T47D (cell line): ENCODE measurements around the gene RHOJ.

ENCODE experiments used
- DNase-seq, 2 experiments: peaks; one replicate each; pipeline versions ENCODE4 v3.0.0 to v3.0.0-alpha.2; 2011 to 2012; ENCODE audit warnings: low read depth in 1 of 2, low spot score in 1 of 2
- JUND ChIP-seq: IDR thresholded peaks from 2 replicates; pipeline ENCODE4 v1.6.1; 2012; ENCODE audit warnings: low read depth
- in situ Hi-C: cut with HindIII; loops from 2 replicates; pipeline ENCODE4 v1.10.0; 2016; ENCODE audit warnings: low sequenced_read_pairs, low pct_unique_long_range_greater_than_20kb

Gene RHOJ

GRCh38 chr14:63249092-63249491 lies 44.8 kb downstream of the RHOJ start:
- no peak for TF ChIP-seq JUND

DNA sequence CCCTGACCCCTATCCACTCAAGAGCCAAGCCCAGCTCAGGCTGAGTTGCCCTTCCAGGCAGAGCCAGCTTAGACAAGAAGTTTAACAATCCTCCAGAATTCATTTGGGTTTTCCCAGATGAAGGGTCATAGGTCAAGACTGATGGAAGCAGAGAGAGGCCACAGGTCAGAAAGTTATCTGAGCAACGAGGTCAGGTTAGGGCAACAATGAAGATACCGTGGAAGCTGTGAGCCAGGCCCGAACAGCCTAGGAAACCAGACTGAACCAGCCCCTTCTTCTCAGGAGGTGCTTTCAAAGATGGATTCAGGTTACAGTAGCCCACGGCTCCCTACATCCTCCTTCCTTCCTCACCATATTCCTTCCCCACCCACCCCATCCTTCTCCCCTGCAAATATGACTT lies 53.1 kb downstream of the RHOJ start:
- in situ Hi-C loops: no loop called here
- no peak for TF ChIP-seq JUND
- DNase-seq: no peak

More at GRCh38 chr14:63249092-63249491, 44.8 kb downstream of the RHOJ start:
- DNase-seq: no peak
- in situ Hi-C loops: no loop called here

GRCh38 chr14:63262446-63262845 lies 58.2 kb downstream of the RHOJ start:
- in situ Hi-C loops: no loop called here
- DNase-seq: no peak
- no peak for TF ChIP-seq JUND

DNA sequence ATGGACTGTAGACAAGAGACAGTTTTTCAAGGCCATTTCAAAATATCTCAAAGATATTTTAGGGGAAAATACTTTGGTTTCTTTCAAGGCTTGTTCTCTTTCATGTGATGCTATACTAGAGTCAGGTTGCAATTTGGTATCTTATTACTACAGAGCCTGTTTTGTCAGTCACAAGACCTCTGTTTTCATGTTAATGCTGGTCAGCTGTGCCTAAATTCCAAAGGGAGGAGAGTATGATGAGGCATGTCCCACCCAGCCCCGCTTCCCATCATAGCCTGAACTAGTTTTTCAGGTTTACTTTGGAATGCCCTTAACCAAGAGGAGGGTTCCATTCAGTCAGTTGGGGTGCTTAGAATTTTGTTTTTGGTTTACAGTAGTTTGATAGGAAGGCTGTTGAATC lies 61.9 kb downstream of the RHOJ start:
- no peak for DNase-seq
- in situ Hi-C loops: no loop called here
- no peak for TF ChIP-seq JUND

GRCh38 chr14:63267171-63267570 lies 62.9 kb downstream of the RHOJ start:
- in situ Hi-C loops: no loop called here
- no peak for TF ChIP-seq JUND
- DNase-seq: no peak

DNA sequence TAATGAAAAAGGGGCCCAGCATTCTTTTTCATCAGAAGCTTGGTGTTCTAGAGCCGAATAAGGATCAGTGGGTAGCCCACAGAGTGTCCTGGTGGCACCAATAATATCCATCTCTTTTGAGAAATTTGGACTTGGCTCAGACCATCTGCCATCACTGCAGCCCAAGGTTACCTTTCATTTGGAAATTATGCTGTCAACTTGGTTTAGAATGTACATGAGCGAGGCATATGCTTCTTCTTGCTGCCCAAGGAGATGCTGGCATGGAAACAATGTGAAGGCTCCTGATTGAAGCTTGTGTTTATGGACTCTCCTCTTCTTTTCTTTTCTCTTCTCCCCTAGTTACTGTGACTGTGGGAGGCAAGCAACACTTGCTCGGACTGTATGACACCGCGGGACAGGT lies 64.5 kb downstream of the RHOJ start:
- no peak for TF ChIP-seq JUND

DNA sequence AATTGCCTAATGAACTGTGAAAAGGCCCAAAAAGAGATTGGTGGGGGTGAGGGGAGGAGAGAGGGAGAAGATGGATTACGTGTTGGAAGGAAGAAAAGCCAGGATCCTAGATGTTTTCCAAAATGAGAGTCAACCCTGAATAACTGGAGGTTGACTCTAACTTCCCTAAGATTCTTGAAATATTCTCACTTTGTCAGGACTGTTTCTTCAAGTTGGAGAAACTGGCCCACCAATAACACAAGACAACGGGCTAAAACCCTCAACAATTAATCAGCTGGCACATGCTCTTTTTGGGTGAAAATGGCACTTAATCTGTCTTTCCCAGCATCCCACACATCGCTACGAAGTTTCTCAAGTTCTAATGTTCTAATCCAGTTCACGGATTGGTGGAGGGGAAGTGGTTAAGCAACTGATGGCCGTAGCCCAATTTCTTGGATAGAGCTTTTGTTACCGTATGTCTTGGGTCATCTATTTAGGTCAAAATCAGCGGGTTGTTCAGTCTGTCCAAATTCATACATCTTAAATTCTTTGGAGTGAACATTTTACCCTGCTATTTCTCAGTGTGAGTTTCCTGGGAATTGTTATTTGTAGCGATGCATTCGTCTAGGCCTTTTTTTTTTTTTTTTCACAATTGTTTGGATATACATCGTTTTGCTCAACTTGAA lies 65.5 kb downstream of the RHOJ start:
- in situ Hi-C loops: no loop called here
- DNase-seq: no peak
- no peak for TF ChIP-seq JUND

More for the DNA sequence above, 64.5 kb downstream of the RHOJ start:
- in situ Hi-C loops: no loop called here
- DNase-seq: no peak

DNA sequence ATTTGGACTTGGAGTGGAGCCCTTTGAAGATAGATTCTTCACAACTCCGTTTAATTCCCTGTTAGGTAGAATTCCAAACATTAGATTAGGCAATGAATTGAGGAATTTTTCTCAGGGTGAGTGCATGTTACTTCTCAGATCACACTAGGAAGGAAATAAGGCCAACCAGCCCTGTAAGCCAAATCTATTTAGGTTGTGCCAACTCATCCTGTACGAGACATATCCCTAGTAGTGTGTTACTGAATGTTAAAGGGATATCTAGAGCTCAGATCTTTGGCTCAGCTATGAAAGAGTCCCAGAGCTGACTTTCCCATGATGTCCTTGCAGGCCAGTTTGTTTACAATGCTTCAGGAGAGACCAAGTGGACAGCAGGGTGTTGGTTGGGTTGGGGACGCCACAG lies 68.9 kb downstream of the RHOJ start:
- in situ Hi-C loops: no loop called here

DNA sequence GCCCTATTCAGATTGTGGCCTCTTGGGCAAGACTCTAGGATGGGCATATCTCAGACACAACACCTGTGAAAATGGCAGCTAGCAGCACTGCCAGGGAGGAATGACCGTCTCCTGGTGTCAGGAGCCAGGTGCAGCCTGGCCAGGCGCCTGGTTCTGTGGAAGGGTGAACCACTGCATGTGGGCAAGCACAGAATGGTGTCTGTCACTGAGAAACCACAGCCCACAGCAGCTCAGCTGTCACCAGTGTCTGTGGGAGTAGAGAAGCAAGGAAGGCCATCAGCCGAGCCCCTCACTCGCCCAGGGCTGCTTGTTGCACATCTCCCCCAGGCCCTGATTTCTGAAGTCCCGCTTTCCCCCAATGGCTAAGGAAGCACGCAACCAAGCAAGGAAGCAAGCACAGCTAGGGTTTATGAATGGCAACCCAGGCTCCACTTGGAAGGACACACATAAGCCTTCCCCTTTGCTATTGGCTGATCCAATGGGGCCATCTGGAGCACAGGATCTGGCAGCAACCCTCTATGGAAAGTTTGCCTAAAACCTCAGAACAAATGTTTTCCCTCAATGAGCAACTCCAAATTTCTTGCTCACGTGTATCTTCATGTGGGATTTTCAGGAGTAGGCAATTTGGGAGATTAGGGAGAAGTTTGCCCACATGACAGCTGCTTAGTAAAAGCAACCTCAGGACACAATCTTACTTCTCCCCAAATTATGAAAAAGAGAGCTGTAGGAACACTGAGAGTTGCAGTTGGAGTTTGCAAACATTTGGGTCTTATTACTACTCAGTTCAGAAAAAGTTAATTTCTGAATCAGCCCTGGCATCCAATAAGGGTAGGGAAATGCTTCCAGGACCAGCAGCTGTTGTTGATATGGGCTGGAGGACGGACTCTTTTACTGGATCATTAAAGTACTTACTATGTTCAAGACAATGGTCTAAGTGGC lies 69.7 kb downstream of the RHOJ start:
- DNase-seq: no peak
- no peak for TF ChIP-seq JUND
- in situ Hi-C loops: no loop called here

More for the DNA sequence above, 68.9 kb downstream of the RHOJ start:
- DNase-seq: no peak
- no peak for TF ChIP-seq JUND

- in situ Hi-C loops: no loop called here
- DNase-seq: no peak
- no peak for TF ChIP-seq JUND
Measured at GRCh38 chr14:63275611-63276010, 71.4 kb downstream of the RHOJ start.

GRCh38 chr14:63276016-63276415 lies 71.8 kb downstream of the RHOJ start:
- DNase-seq: no peak
- no peak for TF ChIP-seq JUND
- in situ Hi-C loops: no loop called here

DNA sequence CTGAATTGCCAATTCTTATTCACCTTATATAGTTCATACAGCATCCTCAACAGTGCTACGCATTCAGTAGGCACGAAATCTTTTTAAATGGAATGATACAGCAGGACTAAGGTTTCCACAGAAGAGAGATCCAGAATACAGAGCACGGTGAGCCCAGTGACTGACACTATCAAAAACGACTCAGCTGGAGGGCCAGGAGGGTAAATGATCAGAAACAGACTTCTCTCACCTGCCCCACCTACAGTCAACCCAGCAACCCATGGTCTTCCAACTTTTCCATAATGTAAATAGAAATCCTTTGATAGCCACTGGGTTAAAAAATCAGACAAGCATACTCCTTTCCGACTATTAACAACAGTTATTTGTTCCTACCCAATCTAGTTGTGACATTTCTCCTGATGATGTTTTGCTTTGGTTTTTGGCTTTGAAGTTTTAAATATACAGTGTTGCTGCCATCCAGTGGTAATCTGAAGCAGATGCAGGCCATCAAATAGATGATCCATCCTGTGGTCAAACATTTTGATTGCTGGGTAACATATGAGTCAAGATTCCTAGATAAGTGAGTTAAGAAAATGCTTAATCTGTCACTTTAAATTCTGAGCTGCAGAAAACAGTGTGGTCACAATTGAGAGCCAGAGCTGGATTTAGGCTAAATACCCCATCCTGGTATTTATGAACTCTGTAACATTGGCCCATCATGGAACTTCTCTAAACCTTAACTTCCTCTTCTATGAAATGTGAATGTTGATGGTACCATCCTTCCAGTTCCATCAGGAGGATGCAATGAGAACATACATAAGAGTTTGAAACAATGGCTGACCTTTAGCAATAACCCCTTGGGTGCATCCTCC lies 72.5 kb downstream of the RHOJ start:
- peak; percentile 60 to 64 for DNase-seq
- no peak for TF ChIP-seq JUND
- in situ Hi-C loops: no loop called here
